Skeletal muscle tissue (tissue), 4 donors: ENCODE measurements around the gene TDRD9. TPM values are rescaled to one million over a fixed set of nuclear protein-coding genes. Genes with fewer than 3 reads are reported as not detected.
A peak's percentile ranks its signal among the peaks of the same experiment; 100 is the strongest.

Experiments used
- H3K27ac ChIP-seq: one replicate; pipeline ENCODE4 v1.7.0; 2013; ENCODE audit warnings: mild to moderate bottlenecking, low read depth, low read length, inconsistent platforms
- H3K27me3 ChIP-seq, 3 donors: one replicate each; pipeline ENCODE4 v1.7.0; 2013; ENCODE audit warnings: low read length in 3 of 3; ENCODE audit not compliant: control insufficient read depth in 3 of 3, insufficient read depth in 3 of 3
- H3K36me3 ChIP-seq, 3 donors: one replicate each; pipeline ENCODE4 v1.7.0; 2013; ENCODE audit warnings: low read length in 3 of 3; ENCODE audit not compliant: control insufficient read depth in 3 of 3, insufficient read depth in 3 of 3
- H3K4me1 ChIP-seq, 3 donors: one replicate each; pipeline ENCODE4 v1.7.0; 2013; ENCODE audit warnings: low read length in 3 of 3, mild to moderate bottlenecking in 3 of 3; ENCODE audit not compliant: control insufficient read depth in 3 of 3, insufficient read depth in 3 of 3
- H3K4me3 ChIP-seq, 3 donors: one replicate each; pipeline ENCODE4 v1.7.0; 2013; ENCODE audit warnings: low read length in 3 of 3
- H3K9ac ChIP-seq, 3 donors: one replicate each; pipeline ENCODE4 v1.7.0; 2013; ENCODE audit warnings: low read length in 3 of 3, mild to moderate bottlenecking in 3 of 3, moderate library complexity in 2 of 3, low read depth in 1 of 3
- H3K9me3 ChIP-seq, 3 donors: one replicate each; pipeline ENCODE4 v1.7.0; 2013; ENCODE audit warnings: low read length in 3 of 3; ENCODE audit not compliant: control insufficient read depth in 3 of 3
- total RNA-seq: library from RNA; depleted of rRNA; stranded (reverse); fragments of >200 nt; gene quantifications from one replicate; pipeline ENCODE4 v1.2.3, GENCODE V29; 2014
- donor health status: Osteomylitis.

Gene TDRD9
- total RNA-seq, 1 donor from 2014 or later, result 0.52 TPM

GRCh38 chr14:104085032-104085888, 157.0 kb downstream of the TDRD9 start, which contains the start of gene ASPG:
ASPG (plus strand) TSS chr14:104085700; CDS start chr14:104085771, 71 bp downstream.
- H3K27me3 ChIP-seq, result peaks cover 30 to 43% (median 34%) of the 10 kb centered on the region in 3 donors
- no peak within 1 kb of the TSS for H3K27ac ChIP-seq
- peak within 1 kb of the TSS in 1 of 3 donors; percentile 8 for H3K9ac ChIP-seq
- H3K4me3 ChIP-seq, result no peak within 1 kb of the TSS
- H3K4me1 ChIP-seq, result peaks cover 0 to 7% (median 4%) of the 10 kb centered on the region in 3 donors
- no peaks in the 10 kb centered on the region for H3K9me3 ChIP-seq
- H3K36me3 ChIP-seq, result no peaks in the 10 kb centered on the region

DNA sequence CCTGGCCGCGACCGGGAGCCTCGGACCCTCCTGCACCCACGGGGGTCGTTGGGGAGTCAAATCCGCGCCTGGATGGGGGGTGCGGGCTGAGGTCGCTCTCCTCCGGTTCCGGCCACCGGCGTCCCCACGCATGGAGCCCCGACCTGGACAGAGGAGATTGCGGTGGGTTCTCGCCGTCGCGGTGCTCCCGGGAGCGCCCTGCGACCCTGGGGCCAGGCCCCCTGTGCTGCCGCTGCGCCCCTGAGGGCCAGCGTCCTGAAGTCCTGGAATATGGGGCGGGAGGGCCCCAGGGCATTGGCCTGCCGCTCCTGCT, 157.6 kb downstream of the TDRD9 start:
- H3K4me3 ChIP-seq, result no peak overlapping the region
- H3K27me3 ChIP-seq, result peaks cover 30 to 43% (median 34%) of the 10 kb centered on the region in 3 donors
- H3K9ac ChIP-seq, result no peak overlapping the region
- no peaks in the 10 kb centered on the region for H3K36me3 ChIP-seq
- H3K27ac ChIP-seq, result no peak overlapping the region
- no peaks in the 10 kb centered on the region for H3K9me3 ChIP-seq
- H3K4me1 ChIP-seq, result peaks cover 0 to 7% (median 4%) of the 10 kb centered on the region in 3 donors

DNA sequence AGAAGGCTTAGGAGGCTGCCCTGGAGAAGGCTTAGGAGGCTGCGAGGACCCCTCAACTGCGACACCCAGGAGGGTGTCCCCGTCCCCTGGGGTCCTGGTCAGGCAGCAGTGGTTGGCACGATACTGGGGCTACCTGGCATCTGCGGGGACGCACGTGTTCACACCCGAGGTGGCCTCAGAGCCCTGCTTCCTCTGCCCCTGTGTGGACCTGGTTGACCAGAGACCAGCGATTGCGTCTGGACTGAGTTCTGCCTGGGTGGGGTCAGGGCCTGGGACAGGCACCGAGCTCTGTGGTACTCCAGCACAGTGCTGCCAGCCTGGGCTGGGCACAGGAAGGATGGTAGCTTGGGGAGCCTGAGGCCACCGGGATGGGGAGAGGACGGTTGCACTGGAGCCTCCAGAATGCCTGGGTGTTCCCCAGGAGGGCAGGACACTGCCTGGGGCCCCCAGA, 158.0 kb downstream of the TDRD9 start:
- Histone ChIP-seq H3K36me3 (no peaks in the 10 kb centered on the region), H3K9me3 (no peaks in the 10 kb centered on the region), H3K27ac (no peak overlapping the region), H3K27me3 (peaks cover 30 to 43% (median 34%) of the 10 kb centered on the region in 3 donors), H3K4me1 (peaks cover 0 to 7% (median 4%) of the 10 kb centered on the region in 3 donors), H3K9ac (peak overlapping the region in 1 of 3 donors; percentile 8), H3K4me3 (no peak overlapping the region)

DNA sequence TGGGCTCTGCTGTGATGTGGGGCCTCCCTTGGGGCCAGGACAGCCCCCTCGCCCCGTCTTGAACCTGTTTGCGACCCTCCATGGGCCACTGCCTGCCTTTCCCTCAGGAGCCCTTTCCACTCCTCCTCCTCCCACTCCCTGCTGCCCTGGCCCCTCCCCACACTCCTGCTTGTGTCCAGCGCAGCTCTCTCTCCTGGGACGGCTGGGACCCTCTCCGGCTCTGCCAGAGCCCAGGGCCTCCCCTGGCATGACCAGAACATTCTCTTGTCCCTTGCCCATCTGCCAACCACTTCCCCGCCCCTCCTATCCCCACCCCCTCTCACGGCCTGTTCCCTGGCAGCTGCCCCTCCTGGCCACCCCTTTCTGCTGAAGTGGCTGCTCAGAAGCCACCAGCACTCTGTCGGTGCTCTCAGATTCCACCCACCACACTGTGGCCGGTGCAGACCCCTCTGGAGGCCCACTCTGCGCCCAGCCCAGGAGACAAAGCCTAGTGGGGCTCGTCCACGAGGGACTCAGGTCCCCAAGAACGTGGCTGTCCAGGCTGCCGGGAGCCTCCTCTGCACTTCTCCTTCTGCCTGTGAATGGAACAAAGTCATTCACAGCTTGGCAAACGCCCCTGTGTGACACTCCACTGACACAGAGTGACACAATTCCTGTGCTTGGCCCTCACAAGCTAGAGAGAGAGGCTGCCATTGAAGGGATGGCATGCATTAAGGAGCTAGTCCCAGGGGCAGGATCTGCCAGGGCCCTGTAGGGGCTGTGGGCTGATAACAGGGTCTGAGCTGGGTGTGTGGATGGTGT, 158.6 kb downstream of the TDRD9 start:
- H3K27ac ChIP-seq, result no peak overlapping the region
- H3K27me3 ChIP-seq, result peaks cover 30 to 46% (median 35%) of the 10 kb centered on the region in 3 donors
- no peaks in the 10 kb centered on the region for H3K9me3 ChIP-seq
- no peaks in the 10 kb centered on the region for H3K36me3 ChIP-seq
- no peak overlapping the region for H3K4me3 ChIP-seq
- H3K4me1 ChIP-seq, result peaks cover 0 to 7% (median 4%) of the 10 kb centered on the region in 3 donors
- no peak overlapping the region for H3K9ac ChIP-seq

DNA sequence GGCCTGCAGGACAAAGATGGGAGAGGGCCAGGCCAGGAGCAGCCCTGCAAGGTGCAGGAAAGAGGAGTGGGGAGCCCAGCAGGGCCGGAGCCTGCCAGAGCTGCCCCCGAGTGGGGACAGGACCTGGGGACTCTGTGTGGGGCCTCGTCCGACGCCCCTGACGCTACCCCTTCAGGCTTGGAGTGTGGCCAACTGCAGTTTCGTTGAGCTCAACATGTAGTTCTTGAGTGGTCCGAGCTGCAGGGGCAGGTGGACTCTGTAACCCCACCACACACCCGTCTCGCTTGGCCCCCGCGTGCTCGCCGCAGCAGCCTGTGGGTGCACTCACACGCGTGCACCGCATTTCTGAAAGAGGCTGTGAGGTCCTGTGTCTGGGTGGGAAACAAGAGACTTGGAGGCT, 159.2 kb downstream of the TDRD9 start:
- Histone ChIP-seq H3K9me3 (no peaks in the 10 kb centered on the region), H3K4me3 (no peak overlapping the region), H3K9ac (no peak overlapping the region), H3K4me1 (peaks cover 0 to 7% (median 4%) of the 10 kb centered on the region in 3 donors), H3K36me3 (no peaks in the 10 kb centered on the region), H3K27me3 (peaks cover 30 to 52% (median 41%) of the 10 kb centered on the region in 3 donors), H3K27ac (no peak overlapping the region)

DNA sequence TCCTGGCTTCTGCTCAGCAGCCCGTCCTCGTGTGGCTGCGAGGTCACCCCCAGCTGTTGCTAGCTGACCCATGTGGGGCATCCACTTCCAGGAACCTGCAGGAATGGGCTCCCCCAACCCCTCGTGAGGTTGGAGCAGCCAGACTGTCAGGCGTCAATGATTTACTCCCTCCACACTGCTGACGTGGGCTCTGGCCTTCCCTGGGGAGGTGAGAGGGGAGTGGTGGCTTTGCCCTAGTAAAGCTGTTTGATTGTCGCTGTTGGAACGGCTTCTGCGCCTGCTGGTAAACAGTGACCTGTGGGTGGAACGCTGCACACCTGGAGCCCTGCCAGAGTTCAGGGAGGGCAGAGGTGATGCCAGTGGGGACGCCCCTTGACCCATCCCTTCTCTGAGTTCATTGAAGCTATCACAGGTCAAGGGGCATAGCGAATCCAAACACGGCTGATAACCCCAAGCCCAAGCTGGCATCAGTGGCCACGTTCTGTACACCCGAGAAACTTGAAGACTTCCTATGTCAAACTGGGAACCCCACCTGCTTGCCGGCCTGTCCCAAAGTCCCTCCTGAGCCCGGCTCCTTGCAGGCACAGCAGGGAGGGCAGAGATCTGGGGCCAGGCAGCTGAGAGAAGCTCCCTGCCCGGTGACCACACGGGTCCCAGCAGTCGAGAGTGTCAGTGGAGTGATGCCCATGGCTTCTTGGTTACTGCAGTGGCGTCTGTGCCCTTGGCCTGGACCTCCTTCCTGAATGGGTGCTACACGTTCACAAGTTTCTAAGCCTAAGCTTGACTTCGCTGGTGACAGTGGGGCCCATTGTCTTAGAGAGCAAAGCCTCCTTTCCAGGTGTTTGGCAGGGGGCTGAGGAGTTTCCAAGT, 160.0 kb downstream of the TDRD9 start:
- no peak overlapping the region for H3K27ac ChIP-seq
- no peak overlapping the region for H3K9ac ChIP-seq
- H3K4me1 ChIP-seq, result no peaks in the 10 kb centered on the region
- H3K4me3 ChIP-seq, result no peak overlapping the region
- no peaks in the 10 kb centered on the region for H3K36me3 ChIP-seq
- peaks cover 30 to 46% (median 43%) of the 10 kb centered on the region in 3 donors for H3K27me3 ChIP-seq
- no peaks in the 10 kb centered on the region for H3K9me3 ChIP-seq

GRCh38 chr14:104090071-104090748, 162.0 kb downstream of the TDRD9 start:
- Histone ChIP-seq H3K27ac (no peak overlapping the region), H3K9me3 (no peaks in the 10 kb centered on the region), H3K27me3 (peaks cover 38 to 52% (median 50%) of the 10 kb centered on the region in 3 donors), H3K4me3 (no peak overlapping the region), H3K36me3 (no peaks in the 10 kb centered on the region), H3K9ac (no peak overlapping the region), H3K4me1 (no peaks in the 10 kb centered on the region)

GRCh38 chr14:104091061-104091926, 163.0 kb downstream of the TDRD9 start:
- Histone ChIP-seq H3K9ac (no peak overlapping the region), H3K4me3 (no peak overlapping the region), H3K4me1 (no peaks in the 10 kb centered on the region), H3K36me3 (no peaks in the 10 kb centered on the region), H3K9me3 (no peaks in the 10 kb centered on the region), H3K27me3 (peaks cover 31 to 52% (median 51%) of the 10 kb centered on the region in 3 donors), H3K27ac (no peak overlapping the region)
